OCI-LY7 (cell line): ENCODE results near the gene USP6NL.

ENCODE experiments used
- CTCF ChIP-seq: fragments of 200-600 bp; sonication (generic); conservative IDR thresholded peaks from 2 replicates; pipeline ENCODE4 v1.5.1; 2014; ENCODE audit warnings: mild to moderate bottlenecking, antibody characterized with exemption, low read length, moderate library complexity, mixed read lengths
- EZH2phosphoT487 ChIP-seq: fragments of 200-600 bp; sonication (generic); IDR thresholded peaks from 2 replicates; pipeline ENCODE4 v1.6.1; 2018; ENCODE audit warnings: low read depth, borderline replicate concordance, mild to moderate bottlenecking, mixed run types, antibody characterized with exemption, low read length, moderate library complexity, mixed read lengths

GRCh38 chr10:11581213-11581612 is 30.2 kb downstream of the USP6NL start:
- no peak for TF ChIP-seq CTCF
- TF ChIP-seq EZH2phosphoT487, result no peak
